VCaP (cell line): ENCODE measurements around the gene MMP8.

Experiments
- H3K27ac ChIP-seq: fragments of 450-650 bp; 2 replicates; pipeline ENCODE4 v1.5.1; 2017
- TF ChIP-seq, protein P1 (sequence below): fragments of 450-650 bp; conservative IDR thresholded peaks from 2 replicates; pipeline ENCODE4 v1.5.1; 2017; ENCODE audit warnings: mild to moderate bottlenecking, moderate library complexity

MMP8 gene

GRCh38 chr11:102717280-102717679 lies 7.5 kb downstream of the MMP8 start:
- TF ChIP-seq, protein P1, sequence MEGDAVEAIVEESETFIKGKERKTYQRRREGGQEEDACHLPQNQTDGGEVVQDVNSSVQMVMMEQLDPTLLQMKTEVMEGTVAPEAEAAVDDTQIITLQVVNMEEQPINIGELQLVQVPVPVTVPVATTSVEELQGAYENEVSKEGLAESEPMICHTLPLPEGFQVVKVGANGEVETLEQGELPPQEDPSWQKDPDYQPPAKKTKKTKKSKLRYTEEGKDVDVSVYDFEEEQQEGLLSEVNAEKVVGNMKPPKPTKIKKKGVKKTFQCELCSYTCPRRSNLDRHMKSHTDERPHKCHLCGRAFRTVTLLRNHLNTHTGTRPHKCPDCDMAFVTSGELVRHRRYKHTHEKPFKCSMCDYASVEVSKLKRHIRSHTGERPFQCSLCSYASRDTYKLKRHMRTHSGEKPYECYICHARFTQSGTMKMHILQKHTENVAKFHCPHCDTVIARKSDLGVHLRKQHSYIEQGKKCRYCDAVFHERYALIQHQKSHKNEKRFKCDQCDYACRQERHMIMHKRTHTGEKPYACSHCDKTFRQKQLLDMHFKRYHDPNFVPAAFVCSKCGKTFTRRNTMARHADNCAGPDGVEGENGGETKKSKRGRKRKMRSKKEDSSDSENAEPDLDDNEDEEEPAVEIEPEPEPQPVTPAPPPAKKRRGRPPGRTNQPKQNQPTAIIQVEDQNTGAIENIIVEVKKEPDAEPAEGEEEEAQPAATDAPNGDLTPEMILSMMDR = no peak
- H3K27ac ChIP-seq = no peak overlapping the region

DNA sequence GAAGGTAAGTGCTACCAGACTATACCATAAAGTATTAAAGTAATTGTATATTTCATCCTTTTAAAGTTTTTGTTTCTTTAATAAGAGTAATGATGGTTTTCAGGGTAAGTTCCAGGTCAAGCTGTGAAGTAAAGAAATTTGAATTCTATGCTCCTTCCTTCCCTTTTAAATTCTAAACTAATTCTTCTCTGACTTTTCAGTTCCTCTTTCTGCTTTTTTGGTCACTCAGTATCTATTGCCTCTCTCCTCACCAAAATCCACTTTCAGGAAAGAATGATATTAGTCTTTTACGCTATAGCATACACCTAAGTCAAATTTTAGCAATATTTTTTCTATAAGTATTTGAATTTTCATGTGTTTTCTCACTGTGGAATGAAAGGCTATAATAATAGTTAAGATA lies 8.2 kb downstream of the MMP8 start:
- TF ChIP-seq, protein P1 = no peak
- H3K27ac ChIP-seq = no peak overlapping the region

- TF ChIP-seq, protein P1 = no peak
Observed at GRCh38 chr11:102712137-102712536, 12.6 kb downstream of the MMP8 start.

DNA sequence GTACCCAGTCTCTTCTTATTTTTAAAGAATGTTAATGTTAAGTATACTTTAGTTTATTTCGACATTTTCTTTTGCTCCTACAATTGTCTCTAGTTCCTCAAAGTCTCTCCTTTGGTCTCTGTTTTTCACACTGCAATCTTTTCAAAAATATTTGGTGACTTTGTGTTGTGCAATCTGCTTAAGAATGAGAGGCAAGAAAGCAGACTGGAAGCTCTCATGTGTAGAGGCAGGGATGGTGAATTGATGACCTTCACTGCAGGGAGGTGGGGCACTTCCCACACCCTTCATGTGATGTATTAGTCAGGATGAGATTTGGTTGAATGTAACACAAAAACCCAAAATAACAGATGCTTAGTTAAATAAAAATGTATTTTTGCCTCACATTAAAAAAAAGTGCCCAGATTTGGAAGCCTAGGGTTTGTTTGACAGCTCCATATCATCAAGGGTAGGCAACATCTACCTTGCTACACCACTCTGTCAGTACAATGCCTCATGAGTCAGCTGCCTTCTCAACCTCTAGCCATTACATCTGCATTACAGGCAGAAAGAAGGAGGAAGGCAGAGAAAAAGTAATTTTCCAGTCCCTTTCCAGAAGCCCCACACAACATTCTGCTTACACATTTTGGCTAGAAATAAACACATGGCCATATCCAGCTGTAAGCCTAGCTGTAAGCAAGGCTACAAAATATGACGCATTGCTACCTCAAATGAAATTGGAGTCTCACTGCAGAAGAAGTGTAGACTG lies 15.4 kb downstream of the MMP8 start:
- no peak overlapping the region for H3K27ac ChIP-seq
- TF ChIP-seq, protein P1 = no peak

More at GRCh38 chr11:102712137-102712536, 12.6 kb downstream of the MMP8 start:
- no peak overlapping the region for H3K27ac ChIP-seq

- H3K27ac ChIP-seq = no peak overlapping the region
- TF ChIP-seq, protein P1 = no peak
Observed at GRCh38 chr11:102708654-102709053, 16.1 kb downstream of the MMP8 start.

DNA sequence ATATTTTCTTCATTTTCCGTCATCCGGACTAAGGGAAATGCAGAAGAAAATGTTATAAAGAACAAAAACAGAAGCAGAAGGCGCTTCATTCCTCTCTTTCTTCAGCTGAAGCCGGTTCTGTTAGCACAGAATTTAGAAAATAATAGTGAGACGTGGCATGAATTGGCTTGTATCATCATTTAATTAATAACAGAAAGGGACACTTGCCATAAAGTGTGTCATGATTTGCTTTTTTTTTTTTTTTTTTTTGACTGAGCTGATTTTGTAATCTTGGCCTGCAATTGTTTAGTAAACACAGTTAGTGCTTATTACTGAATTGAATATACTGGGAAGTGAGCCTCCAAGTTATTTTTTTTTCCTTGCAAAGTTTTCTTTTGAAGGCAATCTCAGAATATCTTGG lies 19.1 kb downstream of the MMP8 start, which contains the start of gene MMP27:
TSS of gene MMP27 (minus strand) at position 144 of the 400 bp plus-strand sequence. CDS start at position 89, 55 bp downstream.
- H3K27ac ChIP-seq = peak within 1 kb of the TSS; percentile 42; the same call in 1 of the 2 replicates
- TF ChIP-seq, protein P1 = no peak

- H3K27ac ChIP-seq = no peak overlapping the region
- TF ChIP-seq, protein P1 = no peak
Observed at GRCh38 chr11:102704841-102705240, 19.9 kb downstream of the MMP8 start.
